HG02642 (cell line): ENCODE data around the gene P4HB.

ENCODE experiments used
- ATAC-seq: cut with Tn5 transposase; IDR thresholded peaks from one replicate; pipeline ENCODE4 v1.9.1; 2021; ENCODE audit warnings: mild to moderate bottlenecking; ENCODE audit not compliant: unreplicated experiment, poor library complexity

The P4HB gene

DNA sequence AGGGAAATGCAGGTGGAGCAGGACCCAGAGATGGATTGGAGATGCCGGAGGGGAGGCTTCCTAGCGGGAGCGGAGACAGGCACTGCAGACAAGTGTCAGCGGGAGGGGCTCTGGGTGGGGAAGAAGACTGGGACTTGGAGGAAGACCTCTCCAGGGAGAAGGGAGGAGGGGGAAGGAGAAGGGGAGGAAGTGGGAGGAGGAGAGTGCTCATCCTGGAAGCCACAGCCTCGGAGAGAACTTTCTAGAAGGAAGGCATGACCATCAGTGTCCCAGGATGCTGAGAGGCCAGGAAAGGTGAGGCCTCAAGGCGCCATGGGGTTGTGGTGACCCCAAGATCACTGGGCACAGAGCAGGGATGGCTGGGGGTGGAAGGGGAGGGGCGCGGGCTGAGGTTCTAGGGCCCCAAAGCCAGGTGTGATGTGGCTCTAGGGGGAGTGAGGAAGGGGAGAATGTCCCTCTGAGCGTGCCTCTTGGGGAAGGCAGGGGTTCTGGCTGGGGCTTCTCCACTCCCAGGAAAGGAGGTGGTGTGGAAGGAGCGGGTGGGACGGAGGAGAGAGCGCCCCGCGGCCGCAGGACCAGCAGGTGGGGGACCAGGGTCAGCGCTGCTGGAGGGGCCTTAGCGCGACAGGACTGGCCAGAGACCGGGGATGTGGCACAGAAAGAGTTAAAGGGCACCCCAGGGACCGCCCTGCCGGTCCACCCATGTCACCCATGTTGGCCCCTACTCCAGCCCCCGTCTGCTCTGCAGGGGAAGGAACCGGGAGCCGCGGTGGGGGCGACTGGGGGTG lies 57.3 kb downstream of the P4HB start:
- ATAC-seq: no peak

DNA sequence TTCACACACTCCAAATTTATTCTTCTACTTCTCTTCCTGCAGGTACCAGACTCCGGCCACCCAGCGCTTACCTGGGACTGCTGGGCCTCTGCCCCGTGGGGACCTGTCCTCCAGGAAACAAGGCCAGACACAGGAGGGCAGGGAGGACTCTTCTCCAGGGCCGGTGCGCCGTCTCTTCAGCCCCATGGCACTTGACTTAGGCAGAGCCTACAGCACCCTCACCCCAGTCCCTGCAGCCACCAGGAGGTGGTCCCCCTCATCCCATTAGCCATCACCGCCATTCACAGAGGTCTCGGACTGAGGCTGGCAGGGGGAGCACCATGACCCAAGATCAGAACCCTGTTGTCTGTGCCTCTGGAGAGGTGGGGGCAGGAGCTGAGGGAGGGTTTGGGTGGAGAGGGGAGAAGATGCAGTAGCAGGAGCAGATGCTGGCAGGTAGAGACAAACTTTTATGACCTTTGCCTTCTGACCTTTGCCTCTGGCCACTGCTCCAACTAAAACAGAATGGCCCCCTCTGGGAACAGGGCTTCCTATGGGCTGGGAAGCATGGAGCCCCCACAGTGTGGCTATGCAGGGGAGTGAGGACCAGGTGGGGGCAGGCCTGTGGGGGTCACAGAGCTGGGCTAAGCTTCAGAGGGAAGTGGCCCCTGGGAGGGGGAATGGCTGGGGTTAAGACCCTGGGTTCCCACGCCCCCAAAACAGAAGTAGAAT lies 58.1 kb downstream of the P4HB start:
- ATAC-seq: no peak

DNA sequence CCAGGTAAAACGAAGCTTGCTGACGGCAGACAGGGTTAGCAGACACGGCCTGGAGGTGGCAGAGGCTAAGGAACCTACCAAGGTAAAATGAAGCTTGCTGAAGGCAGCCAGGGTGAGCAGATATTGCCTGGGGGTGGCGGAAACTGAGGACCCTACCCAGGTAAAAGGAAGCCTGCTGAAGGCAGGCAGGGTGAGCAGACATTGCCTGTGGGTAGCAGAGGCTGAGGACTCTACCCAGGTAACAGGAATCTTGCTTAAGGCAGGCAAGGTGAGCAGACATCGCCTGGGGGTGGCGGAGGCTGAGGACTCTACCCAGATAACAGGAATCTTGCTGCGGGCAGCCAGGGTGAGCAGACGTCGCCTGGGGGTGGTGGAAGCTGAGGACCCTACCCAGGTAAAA lies 59.0 kb downstream of the P4HB start:
- no peak for ATAC-seq

DNA sequence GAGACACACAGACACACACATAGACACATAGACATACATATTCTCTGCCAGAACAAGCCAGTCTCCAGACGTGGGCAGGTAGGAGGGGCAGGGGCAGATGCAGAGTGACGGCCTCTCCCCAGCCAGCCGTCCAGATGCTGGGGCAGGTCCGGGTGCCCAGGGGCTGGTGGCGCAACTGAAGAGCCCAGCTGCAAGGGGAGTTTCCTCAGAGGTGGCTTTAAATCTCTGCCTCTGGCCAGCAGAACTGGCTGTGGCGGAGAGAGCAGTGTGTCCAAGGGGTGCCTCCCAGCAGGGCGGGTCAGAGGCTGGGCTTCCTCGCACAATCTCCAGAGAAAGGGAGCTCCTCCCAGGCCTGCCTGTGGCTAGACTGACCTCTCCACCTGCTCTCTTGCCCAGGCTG lies 65.8 kb downstream of the P4HB start:
- ATAC-seq: no peak

DNA sequence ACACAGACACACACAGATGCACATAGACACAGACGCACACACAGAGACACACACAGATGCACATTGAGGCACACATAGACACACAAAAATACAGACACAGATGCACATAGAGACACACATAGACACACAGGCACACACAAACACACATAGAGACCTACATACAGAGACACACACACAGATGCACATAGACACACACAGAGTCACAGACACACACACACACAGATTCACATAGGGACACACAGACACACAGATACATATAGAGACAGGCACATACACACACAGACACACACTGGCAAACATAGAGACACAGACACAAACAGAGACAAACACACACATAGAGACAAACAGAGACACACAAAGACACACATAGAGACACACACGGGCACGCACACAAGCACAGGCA lies 66.3 kb downstream of the P4HB start:
- ATAC-seq: no peak
